NCI-H510A (cell line): ENCODE data around the gene SEC14L6.
"Not testable (repeated sequence)": the region's sequence is repeated elsewhere in the genome, so short reads cannot be mapped to it uniquely, and the experiment has no call there.

Experiments used
- DNase-seq: peaks from one replicate; lab custom pipeline; 2025; lab: John Stamatoyannopoulos, UW

The SEC14L6 gene

DNA sequence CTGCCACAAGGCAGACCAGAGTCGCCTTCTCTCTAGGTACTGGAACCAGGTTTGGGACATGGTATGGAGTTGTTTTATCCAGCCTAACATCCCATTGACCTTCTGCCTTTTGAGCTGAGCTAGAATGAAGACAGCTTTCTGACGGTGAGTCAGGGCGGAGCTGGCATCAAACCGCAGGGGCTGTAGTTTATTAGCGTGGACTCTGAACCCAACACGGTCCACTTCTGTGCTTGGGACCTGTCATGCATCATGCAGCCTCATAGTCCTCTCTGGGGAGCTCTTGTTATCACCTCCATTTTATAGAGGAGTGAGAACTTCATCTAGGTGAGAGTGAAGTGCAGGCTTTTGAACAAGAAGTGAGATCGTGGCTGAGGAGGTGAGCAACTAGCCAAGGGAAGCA is 19.6 kb upstream of the SEC14L6 start:
- no peak for DNase-seq

DNA sequence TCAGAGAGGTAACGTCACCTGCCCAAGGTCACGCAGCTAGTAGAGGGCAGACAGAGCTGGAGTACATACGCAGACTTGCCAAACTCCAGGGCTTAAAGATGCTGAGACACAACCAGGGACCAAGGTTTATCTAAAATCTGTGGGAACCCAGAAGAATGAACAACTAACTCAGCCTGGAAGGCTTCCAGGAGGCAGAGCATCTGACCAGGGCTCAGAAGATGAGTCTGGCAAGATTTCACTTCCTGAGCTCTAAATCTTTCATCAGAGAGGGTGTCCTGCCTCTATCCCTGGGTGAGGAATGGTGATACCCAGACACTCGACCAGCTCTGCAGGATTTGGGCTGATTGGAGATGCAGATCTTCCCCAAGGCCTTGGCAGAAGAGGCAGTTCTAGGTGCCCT is 18.8 kb upstream of the SEC14L6 start:
- no peak for DNase-seq

DNA sequence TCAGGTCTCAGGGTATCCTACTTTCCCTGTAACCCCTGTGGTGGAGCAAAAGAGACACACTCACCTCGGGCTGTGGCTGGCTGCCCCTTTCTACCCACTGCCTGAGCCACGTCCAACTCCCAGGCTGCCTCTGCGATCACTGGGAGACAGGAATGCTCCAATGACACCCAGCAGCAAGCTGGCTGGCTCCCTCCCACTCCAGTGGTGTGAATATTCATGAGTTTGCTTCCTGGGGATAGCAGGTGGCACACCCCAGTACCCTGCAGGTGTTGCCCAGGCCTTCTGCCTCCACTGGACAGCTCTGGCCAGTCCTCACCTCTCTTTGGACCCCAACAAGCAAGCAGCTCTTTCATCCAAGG is 18.2 kb upstream of the SEC14L6 start:
- DNase-seq: no peak

DNA sequence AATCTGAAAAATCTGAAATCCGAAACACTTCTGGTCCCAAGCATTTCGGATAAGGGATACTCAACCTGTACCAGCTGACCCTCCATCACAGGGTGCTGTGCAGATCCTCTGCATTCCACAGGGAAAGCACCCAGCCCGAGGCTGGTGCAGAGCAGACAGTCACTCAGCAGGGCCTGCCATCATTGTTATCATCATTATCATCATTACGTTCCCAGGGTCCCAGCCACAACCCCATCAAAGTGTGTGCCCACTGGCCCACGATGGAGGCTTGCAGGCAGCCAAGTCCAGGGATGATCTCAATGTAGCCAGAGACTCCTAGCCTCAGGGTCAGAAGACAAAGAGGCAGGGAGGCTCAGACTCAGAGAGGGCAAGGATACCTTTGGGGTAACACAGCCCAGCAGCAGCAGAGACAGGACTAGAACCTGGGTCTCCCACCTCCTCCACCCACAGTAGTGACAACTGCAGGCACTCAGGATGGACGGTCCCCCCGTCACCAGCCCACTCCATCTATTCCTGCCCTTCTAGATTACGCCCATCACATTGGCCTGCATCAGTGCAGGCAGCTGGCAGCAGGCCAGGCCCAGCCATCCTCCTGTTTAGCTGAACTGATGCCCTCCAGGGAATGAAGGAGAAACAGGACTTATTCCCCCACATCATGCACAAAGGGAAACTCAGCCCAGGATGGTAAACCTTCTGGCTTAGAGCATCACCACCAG is 17.7 kb upstream of the SEC14L6 start:
- DNase-seq: no peak

DNA sequence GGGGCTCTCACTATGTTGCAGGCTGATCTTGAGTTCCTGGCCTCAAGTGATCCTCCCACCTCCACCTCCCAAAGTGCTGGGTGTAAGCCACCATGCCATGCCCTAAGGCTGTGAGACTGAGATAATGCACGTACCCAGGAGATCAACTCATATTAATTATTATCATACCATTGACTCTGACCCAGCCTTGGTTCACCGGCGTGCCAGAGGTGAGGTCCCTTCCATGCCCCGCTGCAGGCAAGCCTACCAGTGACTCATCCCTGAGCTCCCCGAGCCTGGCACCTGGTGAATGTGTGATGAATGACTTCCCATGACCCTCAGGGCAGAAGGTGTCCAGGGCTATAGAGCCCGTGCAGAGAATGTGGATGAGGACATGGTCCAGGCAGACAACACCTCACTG is 15.8 kb upstream of the SEC14L6 start:
- no peak for DNase-seq

DNA sequence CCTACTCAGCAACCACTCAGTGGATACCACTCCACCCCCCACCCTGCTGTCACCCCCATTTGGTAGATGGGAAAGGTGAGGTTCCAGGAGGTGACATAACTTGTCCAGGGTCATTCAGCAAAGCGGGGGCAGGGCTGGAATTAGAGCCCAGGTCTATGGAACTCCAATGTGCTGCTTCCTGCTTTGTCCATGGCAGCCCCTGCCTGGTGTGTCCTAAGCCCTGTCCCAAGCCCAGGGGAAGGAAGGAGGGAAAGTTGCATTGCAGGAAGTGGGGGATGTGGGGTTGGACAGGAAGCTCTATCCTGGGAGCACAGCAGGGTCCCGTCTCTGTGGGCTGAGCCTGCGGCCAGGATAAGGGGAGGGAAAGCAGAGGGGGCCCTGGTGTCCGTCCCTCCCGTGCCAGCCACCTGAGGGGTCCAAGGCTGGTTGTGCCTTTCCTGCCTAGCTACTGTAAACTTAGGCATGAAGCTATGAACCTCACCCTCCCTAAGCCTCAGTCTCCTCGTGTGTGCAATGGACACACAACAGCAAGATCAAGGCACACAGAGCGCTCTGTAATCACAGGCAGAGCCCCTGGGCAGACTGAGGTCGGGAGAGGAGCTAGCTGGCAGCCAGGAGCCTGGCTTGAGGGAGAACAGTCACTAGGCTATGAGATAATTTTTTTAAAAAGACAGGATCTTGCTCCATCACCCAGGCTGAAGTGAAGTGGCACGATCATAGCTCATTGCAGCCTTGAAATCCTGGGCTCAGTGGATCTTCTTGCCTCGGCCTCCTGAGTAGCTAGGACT is 15.1 kb upstream of the SEC14L6 start:
- DNase-seq: no peak

DNA sequence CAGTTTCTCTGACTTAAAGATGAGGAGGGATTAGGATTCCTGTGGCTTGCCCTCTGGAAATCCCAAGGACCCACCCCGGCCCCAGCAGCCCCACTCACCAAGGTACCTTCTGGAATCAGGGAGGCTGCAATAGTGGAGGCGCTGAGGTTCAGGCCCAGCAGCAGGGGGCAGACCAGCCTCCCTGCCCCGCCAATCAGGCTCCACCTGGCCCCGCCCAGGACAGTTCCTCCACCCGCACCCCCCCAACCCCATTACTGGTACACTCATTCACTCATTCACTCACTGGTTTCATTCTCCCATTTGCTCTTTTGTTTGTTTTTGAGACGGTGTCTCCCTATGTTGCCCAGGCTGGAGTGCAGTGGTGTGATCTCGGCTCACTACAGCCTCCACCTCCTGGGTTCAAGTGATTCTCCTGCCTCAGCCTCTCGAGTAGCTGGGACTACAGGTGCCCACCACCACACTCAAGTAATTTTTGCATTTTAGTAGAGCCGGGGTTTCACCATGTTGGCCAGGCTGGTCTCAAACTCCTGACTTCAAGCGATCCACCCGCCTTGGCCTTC is 14.2 kb upstream of the SEC14L6 start:
- DNase-seq: not testable (repeated sequence)

DNA sequence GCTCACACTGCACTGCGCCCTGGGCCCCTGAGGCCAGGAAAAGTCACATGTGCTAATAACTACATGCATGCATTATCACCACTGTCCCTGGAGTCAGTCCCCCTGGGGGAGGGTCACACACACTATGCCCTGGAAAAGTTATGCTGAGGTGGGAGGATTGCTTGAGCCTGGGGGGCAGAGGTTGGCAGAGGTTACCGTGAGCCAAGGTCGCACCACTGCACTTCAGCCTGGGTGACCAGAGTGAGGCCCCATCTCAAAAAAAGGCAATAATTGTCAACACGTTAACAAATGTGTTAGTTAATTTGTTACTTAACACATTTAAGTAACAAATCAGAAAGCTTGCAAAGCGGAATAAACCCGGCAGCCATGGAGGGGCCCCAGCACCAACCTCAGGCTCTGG is 13.3 kb upstream of the SEC14L6 start:
- no peak for DNase-seq

DNA sequence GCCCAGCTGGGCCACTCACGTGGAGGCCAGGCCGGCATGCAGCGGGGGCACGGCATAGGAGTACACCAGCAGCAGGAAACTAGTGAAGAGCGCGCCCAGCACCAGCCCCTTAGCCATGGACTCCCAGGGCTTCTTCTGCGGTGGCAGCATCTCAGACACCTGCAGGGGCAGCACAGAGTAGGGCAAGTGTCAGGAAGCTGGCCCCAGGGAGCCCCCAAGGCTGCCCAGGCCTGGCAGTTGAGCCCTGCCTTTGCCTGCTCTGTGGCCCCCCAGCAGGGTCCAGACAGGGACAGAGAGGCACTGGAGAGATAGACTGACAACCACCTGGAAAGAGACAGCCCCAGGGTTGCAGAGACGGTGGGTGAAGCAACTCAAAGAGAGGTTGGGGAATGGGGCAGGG is 10.7 kb upstream of the SEC14L6 start:
- no peak for DNase-seq

DNA sequence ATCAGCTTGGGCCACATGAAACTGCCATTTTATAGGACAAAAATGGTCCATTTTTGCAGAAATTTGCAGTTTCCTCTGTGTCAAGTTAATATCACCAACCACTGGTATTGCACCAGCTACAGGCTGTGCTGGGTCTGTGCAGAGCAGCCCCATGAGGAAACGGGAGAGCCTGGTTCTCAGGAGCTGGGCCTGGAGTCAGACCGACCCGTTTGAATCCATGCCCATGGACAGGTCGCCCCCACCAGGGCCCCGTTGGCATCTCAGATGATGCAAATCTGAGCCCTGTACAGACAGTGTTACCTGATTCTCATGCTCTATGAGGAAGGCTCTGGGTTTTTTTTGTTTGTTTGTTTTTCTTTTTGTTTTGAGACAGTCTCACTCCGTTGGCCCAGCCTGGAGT is 9.8 kb upstream of the SEC14L6 start:
- DNase-seq: no peak

DNA sequence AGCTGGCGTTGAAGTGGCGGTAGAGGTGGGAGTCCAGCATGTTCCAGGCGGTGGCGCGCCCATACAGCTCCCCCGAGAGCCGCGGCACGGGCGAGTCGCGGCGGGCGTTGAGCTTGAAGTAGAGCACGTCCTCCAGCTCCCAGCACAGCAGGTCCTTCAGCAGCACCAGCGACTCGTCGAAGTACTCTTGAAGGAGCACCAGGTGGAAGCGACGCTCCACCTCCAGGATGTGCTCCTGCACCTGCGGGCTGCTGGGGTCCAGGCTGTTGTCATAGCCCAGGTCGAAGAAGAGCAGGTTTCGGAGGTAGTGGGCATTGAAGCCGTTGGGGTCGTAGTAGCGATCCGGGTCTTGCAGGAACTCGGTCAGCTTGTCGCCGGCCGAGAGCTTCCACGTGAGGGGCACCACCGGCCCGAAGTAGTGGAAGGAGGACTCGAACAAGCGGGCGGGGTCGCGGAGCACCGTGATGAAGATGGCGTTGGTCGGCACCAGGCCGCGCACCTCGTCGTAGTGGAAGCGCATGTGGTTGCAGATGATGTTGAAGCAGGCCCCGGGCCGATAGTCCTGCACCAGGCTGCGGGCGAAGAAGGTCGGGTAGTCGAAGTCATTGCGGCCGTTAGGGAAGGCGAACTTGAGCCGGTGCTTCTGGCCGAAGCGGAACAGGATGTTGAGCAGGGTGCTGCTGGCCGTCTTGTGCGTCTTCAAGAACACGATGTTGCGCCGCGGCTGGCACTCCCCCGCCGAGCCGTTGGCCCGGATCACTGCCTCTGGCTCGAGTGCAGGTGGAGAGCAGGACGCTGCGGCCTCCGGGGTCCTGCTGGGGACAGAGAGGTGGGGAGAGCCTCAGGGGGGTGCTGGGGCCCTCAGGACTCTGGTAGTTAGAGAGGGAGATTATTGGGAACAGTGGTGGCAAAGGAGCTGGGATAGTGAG is 9.0 kb upstream of the SEC14L6 start:
- DNase-seq: no peak

DNA sequence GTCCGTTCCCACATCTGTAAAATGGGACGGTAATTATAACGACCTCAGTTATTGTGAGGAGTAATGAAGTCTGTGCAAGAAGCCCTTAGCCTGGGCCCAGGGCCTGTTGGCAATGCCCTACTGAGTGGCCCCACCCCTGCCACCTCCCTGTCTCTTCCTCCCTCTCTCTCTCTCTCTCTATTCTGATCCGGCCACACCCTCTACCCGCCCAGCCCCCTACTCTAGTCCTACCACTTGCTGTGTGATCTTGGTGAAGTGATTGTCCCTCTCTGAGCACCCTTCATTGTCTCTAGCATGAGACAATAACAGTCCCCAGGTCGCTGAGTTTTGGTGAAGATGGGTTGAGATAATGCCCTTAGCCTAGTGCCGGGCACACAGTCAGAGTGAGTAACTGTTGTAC is 7.4 kb upstream of the SEC14L6 start:
- DNase-seq: no peak

DNA sequence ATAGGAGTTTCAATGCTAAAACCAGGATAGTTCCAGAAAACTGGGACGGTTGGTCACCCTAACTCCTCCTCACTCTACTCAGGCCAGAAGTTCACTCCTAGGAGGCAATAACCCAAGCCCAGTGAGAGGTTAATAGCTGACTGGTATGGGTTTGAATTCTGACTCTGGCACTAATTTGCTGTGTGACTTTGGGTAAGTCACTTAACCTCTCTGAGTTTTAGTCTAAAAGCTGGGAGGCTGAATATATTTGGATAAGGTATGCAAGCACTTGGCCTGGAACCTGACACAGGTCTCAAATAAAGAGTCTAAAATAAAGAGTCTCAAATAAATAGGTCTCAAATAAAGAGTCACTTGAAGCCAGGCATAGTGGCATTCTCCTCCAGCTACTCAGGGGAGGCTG is 6.2 kb upstream of the SEC14L6 start:
- no peak for DNase-seq

DNA sequence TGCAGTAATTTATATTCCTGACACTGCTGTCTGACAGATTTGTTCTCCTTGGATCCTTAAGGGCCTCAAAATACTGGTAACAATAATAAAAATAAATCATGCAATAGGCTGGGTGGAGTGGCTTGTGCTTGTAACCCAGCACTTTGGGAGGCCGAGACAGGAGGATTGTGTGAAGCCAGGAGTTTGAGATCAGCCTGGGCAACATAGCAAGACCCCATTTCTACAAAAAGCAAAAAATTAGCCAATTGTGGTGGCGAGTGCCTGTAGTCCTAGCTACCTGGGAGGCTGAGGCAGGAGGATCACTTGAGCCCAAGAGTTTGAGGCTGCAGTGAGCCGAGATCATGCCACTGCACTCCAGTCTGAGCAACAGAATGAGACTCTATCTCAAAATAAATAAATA is 5.3 kb upstream of the SEC14L6 start:
- DNase-seq: not testable (repeated sequence)

DNA sequence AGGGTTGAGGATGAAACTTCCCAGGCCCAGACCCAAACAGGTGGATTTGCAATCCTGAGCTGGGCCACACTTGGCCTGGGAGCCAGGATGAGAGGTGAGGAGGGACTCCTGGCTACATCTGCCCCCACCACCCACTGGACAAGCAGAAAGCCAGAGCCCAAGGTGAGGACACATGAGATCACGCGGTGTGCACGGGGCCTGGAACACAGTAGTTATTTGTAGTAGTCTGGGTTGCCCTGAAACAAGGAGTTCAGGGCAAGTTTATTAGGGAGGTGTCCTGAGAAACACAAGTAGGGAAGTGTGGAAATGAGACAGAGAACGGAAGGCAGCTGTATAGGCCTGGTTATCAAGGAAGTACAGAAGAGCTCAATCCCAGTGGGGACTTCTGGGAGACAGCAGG is 647 bp upstream of the SEC14L6 start:
- DNase-seq: no peak

DNA sequence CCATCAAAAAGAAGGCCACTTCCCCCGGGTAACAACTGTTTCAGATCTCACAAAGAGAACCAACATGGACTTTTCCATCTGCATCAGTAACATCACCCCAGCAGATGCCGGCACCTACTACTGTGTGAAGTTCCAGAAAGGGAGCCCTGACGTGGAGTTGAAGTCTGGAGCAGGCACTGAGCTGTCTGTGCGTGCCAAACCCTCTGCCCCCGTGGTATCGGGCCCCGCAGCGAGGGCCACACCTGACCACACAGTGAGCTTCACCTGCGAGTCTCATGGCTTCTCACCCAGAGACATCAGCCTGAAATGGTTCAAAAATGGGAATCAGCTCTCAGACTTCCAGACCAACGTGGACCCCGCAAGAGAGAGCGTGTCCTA is 3.7 kb downstream of the SEC14L6 start:
- DNase-seq: no peak

DNA sequence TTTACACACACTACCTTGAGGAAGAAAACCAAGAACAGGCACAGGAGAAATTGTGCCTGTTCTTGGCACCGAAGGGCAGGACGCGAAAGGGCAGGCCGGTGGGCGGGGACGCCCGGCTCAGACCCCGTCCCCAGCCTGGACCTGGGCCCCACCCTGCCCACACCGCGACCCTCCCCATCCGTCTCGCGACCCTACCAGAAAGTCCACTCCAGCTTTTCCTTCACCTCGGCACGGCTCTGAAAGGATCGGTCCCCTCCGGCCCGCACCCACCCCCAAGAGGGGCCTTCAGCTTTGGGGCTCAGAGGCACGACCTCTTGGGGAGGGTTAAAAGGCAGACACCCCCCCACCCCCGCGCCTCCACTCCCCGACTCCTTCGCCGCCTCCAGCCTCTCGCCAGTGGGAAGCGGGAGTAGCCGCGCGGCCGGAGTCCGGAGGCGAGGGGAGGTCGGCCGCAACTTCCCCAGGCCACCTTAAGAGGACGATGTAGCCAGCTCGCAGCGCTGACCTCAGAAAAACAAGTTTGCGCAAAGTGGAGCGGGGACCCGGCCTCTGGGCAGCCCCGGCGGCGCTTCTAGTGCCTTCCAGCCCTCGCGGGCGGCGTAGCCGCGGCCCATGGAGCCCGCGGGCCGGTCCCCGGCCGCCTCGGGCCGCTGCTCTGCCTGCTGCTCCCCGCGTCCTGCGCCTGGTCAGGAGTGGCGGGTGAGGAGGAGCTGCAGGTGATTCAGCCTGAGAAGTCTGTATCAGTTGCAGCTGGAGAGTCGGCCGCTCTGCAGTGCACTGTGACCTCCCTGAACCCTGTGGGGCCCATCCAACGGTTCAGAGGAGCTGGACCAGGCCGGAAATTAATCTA is 4.4 kb downstream of the SEC14L6 start:
- no peak for DNase-seq

DNA sequence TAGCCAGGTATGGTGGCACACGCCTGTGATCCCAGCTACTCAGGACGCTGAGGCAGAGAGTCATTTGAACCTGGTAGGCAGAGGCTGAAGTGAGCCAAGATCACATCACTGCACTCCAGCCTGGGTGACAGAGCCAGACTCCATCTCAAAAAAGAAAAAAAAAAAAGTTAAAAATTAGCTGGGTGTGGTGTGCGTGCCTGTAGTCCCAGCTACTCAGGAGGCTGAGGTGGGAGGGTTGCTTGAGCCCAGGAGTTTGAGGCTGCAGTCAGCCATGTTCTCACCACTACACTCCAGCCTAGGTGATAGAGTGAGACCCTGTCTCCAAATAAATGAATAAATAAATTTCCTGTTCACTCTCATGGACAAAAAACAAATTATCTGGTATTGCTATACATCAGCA is 5.0 kb downstream of the SEC14L6 start:
- not testable (repeated sequence) for DNase-seq

DNA sequence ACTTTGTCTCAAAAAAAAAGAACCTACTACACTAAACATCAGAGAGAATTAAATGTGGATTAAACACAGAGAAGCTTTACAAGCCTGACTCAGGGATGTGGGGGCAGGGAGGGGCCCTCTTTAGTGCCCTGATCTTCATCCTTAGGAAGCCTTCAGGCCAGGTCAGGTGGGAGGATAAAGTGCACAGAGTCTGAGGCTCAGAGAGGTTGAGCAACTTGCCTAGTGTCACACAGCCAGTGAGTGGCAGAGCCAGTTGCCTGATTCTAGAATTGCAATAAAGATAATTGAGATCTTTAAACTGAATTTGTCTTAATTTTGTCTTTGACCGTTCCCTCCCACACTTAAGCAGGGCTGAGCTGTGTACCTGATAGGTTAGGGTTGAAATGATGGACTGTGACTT is 7.2 kb downstream of the SEC14L6 start:
- DNase-seq: no peak

DNA sequence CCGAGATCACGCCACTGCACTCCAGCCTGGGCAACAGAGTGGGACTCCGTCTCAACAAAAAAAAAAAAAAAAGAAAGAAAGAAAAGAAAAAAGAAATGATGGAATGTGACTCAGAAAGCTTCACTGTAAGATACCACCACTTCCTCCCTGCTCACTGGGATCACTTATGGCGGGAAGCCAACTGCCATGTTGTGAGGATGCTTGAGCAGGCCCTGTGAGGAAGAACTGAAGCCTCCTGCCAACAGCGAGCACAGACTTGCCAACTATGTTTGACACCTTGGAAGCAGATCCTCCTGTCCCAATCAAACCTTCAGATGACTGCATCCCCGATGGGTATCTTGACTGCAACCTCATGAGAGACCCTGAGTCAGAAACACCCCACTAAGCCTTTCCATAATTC is 8.3 kb downstream of the SEC14L6 start:
- no peak for DNase-seq

DNA sequence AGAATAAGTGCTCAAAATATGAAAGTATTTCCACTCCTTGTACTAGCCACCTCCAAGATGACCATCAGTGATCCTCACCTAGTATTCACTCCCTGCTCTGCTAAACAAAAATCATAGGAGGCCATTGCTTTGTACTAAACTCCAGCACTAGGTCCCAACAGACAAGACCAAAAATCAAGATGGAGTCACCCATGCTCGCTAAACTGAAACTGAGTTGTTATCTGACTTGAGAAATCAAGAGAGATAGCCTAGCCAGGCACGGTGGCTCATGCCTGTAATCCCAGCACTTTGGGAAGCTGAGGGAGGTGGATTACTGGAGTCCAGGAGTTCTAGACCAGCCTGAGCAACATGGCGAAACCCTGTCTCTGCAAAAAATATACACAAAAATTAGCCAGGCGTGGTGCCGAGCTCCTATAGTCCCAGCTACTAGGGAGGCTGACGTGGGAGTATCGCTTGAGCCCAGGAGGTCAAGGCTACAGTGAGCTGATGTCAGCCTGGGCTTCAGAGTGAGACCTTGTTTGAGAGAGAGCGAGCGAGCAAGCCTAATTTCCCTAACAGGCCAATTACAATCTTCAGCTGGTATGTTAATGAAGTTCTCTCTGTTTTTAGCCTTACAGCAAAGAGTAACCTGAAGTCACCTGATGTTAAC is 9.3 kb downstream of the SEC14L6 start:
- DNase-seq: no peak
